GM20000 (cell line): ENCODE data around the gene GLT6D1.

Experiments used
- DNase-seq: peaks from one replicate; pipeline ENCODE4 v3.0.0; 2012; ENCODE audit warnings: low spot score
- TF ChIP-seq, protein P1 (sequence below): IDR thresholded peaks from 2 replicates; pipeline ENCODE4 v1.5.1; 2012; ENCODE audit warnings: mild to moderate bottlenecking, control low read depth; ENCODE audit errors: extremely low read depth, missing control alignments

Gene GLT6D1

DNA sequence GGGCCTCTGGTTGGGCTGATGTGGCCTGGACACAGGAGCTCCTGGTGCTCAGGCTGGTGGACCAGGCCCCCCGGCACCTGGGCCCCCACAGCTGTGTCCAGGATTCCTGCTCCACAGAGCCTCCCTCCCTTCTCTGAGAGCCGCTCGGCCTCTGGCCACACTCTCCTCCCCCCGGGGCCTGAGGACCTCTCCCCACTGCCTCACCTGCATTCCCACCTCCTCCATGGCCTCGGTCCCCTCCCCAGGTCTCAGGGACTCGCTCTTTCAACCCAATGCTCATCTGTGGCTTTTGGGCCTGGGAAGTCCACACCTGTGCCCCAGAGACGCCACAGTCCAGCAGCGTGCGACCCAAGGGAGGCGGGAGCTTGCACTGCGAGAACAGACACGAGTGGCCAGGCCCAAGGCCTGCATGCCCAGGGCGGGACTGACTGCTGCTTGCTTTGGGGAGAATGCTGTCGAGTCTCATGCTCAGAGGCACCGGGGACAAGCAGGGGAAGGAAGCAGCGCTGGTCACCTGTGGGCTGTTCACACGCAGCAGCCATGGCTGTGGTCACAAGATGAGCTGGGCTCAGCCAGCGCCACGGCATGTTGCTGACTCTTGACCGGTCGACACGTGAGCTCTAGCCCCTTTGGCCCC is 63.2 kb downstream of the GLT6D1 start:
- TF ChIP-seq, protein P1, sequence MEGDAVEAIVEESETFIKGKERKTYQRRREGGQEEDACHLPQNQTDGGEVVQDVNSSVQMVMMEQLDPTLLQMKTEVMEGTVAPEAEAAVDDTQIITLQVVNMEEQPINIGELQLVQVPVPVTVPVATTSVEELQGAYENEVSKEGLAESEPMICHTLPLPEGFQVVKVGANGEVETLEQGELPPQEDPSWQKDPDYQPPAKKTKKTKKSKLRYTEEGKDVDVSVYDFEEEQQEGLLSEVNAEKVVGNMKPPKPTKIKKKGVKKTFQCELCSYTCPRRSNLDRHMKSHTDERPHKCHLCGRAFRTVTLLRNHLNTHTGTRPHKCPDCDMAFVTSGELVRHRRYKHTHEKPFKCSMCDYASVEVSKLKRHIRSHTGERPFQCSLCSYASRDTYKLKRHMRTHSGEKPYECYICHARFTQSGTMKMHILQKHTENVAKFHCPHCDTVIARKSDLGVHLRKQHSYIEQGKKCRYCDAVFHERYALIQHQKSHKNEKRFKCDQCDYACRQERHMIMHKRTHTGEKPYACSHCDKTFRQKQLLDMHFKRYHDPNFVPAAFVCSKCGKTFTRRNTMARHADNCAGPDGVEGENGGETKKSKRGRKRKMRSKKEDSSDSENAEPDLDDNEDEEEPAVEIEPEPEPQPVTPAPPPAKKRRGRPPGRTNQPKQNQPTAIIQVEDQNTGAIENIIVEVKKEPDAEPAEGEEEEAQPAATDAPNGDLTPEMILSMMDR, result no peak

DNA sequence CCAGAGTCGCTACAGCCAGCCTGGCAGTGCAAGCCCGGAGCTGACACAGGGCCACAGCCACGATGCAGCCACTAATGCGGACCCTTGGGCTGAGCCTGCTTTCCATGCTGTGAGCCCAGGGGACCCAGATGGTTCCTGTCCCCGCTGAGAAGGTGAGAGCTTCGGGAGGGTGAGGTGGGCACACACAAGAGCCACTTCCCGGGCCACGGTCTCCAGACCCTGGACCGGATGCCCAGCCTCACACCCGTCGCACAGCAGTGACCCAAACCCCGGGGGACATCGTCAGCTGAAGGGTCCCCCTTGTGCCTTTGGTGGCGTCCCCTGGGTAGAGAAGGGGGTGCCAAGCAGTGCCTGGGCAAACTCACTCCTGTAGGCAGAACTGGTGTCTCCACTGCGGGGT is 64.4 kb downstream of the GLT6D1 start:
- TF ChIP-seq, protein P1, result no peak
- DNase-seq, result no peak

More for the DNA sequence above, 63.2 kb downstream of the GLT6D1 start:
- no peak for DNase-seq

DNA sequence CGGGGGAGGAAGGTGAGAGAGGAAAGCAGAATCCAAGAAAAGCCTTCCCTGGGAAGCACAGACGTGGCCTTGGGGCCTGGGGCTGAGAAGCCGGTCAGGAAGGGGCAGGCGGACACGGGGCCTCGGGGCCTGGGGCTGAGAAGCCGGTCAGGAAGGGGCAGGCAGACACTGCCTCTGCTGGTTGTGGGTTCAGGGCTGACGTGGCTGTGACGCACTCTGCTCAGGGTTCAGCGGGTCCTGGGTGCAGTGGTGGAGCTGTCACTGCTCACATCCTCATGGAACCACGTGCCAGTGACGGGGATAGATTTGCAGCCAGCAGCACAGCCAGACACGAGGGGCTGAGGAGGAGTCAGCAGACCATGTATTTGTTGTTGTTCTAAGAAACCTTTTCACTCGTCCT is 65.0 kb downstream of the GLT6D1 start:
- TF ChIP-seq, protein P1, result no peak
- DNase-seq, result no peak
